Measurements from ENCODE around the gene DCXR.

DNA sequence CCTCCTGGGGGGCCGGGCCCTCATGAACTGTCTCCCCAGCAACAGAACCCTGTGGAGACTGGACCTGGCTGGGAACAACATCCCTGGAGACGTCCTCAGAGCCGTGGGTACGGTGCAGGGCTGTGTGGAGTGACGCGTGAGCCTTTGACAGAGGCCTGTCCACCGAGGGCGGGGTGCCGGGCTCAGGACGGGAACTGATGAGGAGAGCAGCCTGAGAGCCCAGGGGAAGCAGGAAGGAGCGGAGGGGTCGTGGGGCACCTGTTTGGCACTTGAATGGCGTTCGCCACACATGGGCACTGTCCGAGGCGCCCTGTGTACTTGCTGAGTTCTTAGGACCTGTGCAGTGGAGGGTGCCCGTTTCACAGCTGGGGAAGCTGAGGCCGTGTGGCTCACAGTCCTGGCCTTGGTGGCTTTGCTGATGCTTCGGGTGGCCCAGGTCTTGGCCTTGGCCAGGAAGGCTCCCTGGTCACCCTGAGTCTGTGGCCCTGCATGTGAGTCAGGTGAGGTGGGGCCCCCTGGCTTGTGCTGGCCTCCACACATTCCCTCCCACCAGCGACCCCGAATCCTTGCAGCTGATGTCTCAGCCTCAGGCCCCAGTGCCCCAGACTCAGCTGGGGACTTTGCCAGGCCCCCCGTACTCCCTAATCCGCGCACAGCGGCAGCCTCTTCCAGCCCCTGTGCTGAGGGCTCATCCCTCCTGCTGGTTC is 11.9 kb downstream of the DCXR start:
- no peak for TF ChIP-seq CTCF (IDR thresholded peaks at IDR 0.05; ENCODE audit: low read depth, low read length)
- TF ChIP-seq POLR2A (IDR thresholded peaks at IDR 0.05; ENCODE audit: extremely low read depth, insufficient read length), result no peak
